ENCODE data around the gene EIF5B.

GRCh38 chr2:99444222-99444621, 107.0 kb downstream of the EIF5B start:
- TF ChIP-seq EP300 (conservative IDR thresholded peaks at IDR 0.05; ENCODE audit: poor library complexity, severe bottlenecking) (no peak), TAF1 (IDR thresholded peaks at IDR 0.05; ENCODE audit: low read depth) (no peak), CTCF (IDR thresholded peaks at IDR 0.05; ENCODE audit: poor library complexity, severe bottlenecking) (no peak), MXI1 (conservative IDR thresholded peaks at IDR 0.05; ENCODE audit: poor library complexity, severe bottlenecking) (no peak)
